Loucy (cell line): Measurements from ENCODE around the gene FBXL2.

ENCODE experiments used
- H2AFZ ChIP-seq: fragments of 200-600 bp; sonication (generic); 2 replicates; pipeline ENCODE4 v1.6.0; 2016; ENCODE audit warnings: antibody characterized with exemption, mild to moderate bottlenecking, low read length, moderate library complexity
- H3F3A ChIP-seq: fragments of 200-600 bp; 2 replicates; pipeline ENCODE4 v1.6.0; 2016; ENCODE audit warnings: antibody characterized with exemption, low read depth, mild to moderate bottlenecking
- H3K27me3 ChIP-seq: fragments of 200-600 bp; sonication (generic); 2 replicates; pipeline ENCODE4 v1.6.1; 2014; ENCODE audit warnings: low read length, mild to moderate bottlenecking; ENCODE audit not compliant: insufficient read depth, poor library complexity, severe bottlenecking
- H3K36me3 ChIP-seq: fragments of 200-600 bp; sonication (generic); 2 replicates; pipeline ENCODE4 v1.6.1; 2016; ENCODE audit warnings: low read length; ENCODE audit not compliant: insufficient read depth
- H3K4me1 ChIP-seq: fragments of 200-600 bp; sonication (generic); 2 replicates; pipeline ENCODE4 v1.5.1; 2014; ENCODE audit warnings: low read length, mild to moderate bottlenecking; ENCODE audit not compliant: insufficient read depth, poor library complexity, severe bottlenecking
- H3K4me2 ChIP-seq: fragments of 200-600 bp; sonication (generic); 2 replicates; pipeline ENCODE4 v1.6.0; 2014; ENCODE audit warnings: antibody characterized with exemption, low read length, low read depth, mild to moderate bottlenecking; ENCODE audit not compliant: poor library complexity, severe bottlenecking
- H3K4me3 ChIP-seq: fragments of 200-600 bp; sonication (generic); 2 replicates; pipeline ENCODE4 v1.5.1; 2014; ENCODE audit warnings: low read length, mild to moderate bottlenecking, mixed read lengths; ENCODE audit not compliant: poor library complexity, severe bottlenecking
- H3K79me2 ChIP-seq: fragments of 200-600 bp; sonication (generic); 2 replicates; pipeline ENCODE4 v1.6.1; 2014; ENCODE audit warnings: low read length; ENCODE audit not compliant: insufficient read depth
- H3K9ac ChIP-seq: fragments of 200-600 bp; sonication (generic); 2 replicates; pipeline ENCODE4 v1.6.0; 2014; ENCODE audit warnings: mild to moderate bottlenecking, low read depth, low read length, moderate library complexity; ENCODE audit not compliant: poor library complexity, severe bottlenecking
- H3K9me2 ChIP-seq: fragments of 200-600 bp; sonication (generic); replicated peaks from 2 replicates; pipeline ENCODE4 v1.6.1; 2016; ENCODE audit warnings: low read depth, low read length, mixed read lengths
- H3K9me3 ChIP-seq: fragments of 200-600 bp; sonication (generic); 2 replicates; pipeline ENCODE4 v1.6.1; 2014; ENCODE audit warnings: mild to moderate bottlenecking, antibody characterized with exemption, low read length, low read depth; ENCODE audit not compliant: insufficient read depth
- H4K20me1 ChIP-seq: fragments of 200-600 bp; sonication (generic); 2 replicates; pipeline ENCODE4 v1.6.0; 2014; ENCODE audit warnings: antibody characterized with exemption, low read length, mild to moderate bottlenecking; ENCODE audit not compliant: insufficient read depth, poor library complexity, severe bottlenecking
- EZH2phosphoT487 ChIP-seq: fragments of 200-600 bp; IDR thresholded peaks from 2 replicates; pipeline ENCODE4 v1.6.1; 2018; ENCODE audit warnings: antibody characterized with exemption, mild to moderate bottlenecking, moderate library complexity, borderline replicate concordance
- TF ChIP-seq, protein P1 (sequence below): fragments of 200-600 bp; sonication (generic); conservative IDR thresholded peaks from 2 replicates; pipeline ENCODE4 v1.5.1; 2014; ENCODE audit warnings: mild to moderate bottlenecking, antibody characterized with exemption, low read length

Gene FBXL2

DNA sequence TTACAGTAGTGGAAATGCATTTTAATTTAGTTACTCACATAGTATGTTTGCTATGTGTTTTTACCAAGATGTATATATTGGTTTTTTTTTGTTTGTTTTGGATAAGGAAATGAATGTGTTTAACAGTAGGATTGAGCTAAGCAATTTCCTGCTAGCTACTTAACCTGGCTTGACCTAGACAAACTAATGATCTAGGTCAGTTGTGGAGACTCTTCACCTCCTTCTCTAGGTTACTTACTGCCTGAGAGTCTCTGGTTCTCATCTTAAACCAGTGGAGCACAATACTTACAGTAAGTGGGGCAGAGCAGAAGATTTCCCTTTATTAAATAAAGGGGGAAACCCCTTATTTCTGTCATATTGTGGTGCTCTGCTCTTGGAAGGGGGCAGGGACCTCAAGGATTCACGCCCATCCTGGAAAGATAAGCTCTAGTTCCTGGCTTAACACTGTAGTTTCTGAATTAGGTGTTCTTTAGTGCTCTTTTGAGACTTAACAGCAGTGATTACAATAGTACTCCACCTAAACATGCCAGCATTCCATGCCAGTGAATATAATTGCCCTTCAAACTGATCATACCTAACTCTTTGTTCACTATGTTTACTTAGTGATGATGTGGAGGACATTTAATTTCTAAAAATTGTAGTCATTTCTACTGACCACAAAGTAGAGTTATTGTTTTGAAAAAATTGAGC, 83.0 kb downstream of the FBXL2 start:
- Histone ChIP-seq H4K20me1 (no peaks in the 10 kb centered on the region), H3K4me1 (no peaks in the 10 kb centered on the region), H3K79me2 (no peaks in the 10 kb centered on the region), H3K36me3 (no peaks in the 10 kb centered on the region), H3K27me3 (no peaks in the 10 kb centered on the region), H3K9ac (no peak overlapping the region), H3K4me2 (no peak overlapping the region), H3K4me3 (no peak overlapping the region), H3F3A (no peaks in the 10 kb centered on the region), H3K9me2 (no peaks in the 10 kb centered on the region), H2AFZ (no peak overlapping the region), H3K9me3 (no peaks in the 10 kb centered on the region)
- TF ChIP-seq, protein P1, sequence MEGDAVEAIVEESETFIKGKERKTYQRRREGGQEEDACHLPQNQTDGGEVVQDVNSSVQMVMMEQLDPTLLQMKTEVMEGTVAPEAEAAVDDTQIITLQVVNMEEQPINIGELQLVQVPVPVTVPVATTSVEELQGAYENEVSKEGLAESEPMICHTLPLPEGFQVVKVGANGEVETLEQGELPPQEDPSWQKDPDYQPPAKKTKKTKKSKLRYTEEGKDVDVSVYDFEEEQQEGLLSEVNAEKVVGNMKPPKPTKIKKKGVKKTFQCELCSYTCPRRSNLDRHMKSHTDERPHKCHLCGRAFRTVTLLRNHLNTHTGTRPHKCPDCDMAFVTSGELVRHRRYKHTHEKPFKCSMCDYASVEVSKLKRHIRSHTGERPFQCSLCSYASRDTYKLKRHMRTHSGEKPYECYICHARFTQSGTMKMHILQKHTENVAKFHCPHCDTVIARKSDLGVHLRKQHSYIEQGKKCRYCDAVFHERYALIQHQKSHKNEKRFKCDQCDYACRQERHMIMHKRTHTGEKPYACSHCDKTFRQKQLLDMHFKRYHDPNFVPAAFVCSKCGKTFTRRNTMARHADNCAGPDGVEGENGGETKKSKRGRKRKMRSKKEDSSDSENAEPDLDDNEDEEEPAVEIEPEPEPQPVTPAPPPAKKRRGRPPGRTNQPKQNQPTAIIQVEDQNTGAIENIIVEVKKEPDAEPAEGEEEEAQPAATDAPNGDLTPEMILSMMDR, result no peak
- no peak for TF ChIP-seq EZH2phosphoT487

DNA sequence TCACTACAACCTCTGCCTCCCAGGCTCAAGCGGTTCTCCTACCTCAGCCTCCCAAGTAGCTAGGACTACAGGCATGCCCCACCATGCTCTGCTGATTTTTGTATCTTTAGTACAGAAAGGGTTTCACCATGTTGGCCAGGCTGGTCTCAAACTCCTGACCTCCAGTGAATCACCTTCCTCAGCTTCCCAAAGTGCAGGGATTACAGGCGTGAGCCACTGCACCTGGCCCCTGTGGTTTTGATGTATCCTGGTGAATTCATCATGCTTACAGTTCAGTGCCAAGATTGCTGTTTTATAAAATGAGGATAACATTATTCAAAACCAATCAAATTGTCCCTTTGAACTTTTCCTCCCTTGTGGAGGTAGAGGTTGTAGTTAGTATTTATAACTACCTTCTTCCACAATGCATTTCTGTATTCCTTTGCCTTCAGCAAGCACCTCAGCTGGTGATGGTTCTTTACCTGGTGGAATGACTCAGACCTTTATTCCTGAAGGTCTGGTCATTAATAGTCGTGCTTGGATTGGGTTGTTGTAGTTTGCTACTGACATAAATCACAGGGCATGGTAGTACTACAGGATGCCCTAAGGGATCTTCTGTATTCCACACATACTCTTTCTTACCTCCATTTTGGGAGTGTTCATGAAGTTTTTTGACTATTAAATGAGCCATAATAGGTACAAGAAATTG, 86.0 kb downstream of the FBXL2 start:
- Histone ChIP-seq H3K4me2 (no peak overlapping the region), H3F3A (no peaks in the 10 kb centered on the region), H3K4me1 (no peaks in the 10 kb centered on the region), H3K9me2 (no peaks in the 10 kb centered on the region), H3K9ac (no peak overlapping the region), H3K4me3 (no peak overlapping the region), H3K36me3 (no peaks in the 10 kb centered on the region), H3K79me2 (no peaks in the 10 kb centered on the region), H4K20me1 (no peaks in the 10 kb centered on the region), H3K27me3 (no peaks in the 10 kb centered on the region), H3K9me3 (no peaks in the 10 kb centered on the region), H2AFZ (no peak overlapping the region)
- no peak for TF ChIP-seq EZH2phosphoT487
- TF ChIP-seq, protein P1, result no peak

DNA sequence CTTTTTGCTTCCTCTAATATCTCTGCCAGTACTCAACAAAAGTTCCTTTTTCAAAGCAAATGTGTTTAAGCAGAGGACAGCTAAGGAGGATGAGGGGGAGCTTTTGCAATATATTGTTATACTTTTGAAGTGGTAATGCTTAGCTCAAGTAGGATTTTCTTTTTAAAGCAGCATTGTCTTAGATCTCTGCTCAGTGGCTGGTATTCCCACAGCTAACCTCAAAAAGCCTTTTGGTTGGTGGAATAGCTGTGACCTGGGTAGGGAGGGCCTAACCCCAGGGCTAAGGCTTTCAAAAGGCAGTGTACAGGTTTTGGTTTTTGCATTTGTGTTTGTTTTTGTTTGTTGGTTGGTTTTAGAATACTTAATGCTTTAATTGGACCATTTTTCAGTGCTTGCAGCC, 86.8 kb downstream of the FBXL2 start:
- no peaks in the 10 kb centered on the region for H4K20me1 ChIP-seq
- H3K9me3 ChIP-seq, result no peaks in the 10 kb centered on the region
- H3K4me1 ChIP-seq, result no peaks in the 10 kb centered on the region
- H3K9ac ChIP-seq, result no peak overlapping the region
- no peaks in the 10 kb centered on the region for H3K9me2 ChIP-seq
- no peaks in the 10 kb centered on the region for H3K36me3 ChIP-seq
- H3K4me3 ChIP-seq, result no peak overlapping the region
- TF ChIP-seq, protein P1, result no peak
- no peak for TF ChIP-seq EZH2phosphoT487
- no peaks in the 10 kb centered on the region for H3K79me2 ChIP-seq
- H3K27me3 ChIP-seq, result no peaks in the 10 kb centered on the region
- no peak overlapping the region for H3K4me2 ChIP-seq
- H2AFZ ChIP-seq, result 0 out of 2 replicates have a peak overlapping the region, but pooled peaks have one; percentile 19
- H3F3A ChIP-seq, result no peaks in the 10 kb centered on the region
